ENCODE results near the gene KLC1.

DNA sequence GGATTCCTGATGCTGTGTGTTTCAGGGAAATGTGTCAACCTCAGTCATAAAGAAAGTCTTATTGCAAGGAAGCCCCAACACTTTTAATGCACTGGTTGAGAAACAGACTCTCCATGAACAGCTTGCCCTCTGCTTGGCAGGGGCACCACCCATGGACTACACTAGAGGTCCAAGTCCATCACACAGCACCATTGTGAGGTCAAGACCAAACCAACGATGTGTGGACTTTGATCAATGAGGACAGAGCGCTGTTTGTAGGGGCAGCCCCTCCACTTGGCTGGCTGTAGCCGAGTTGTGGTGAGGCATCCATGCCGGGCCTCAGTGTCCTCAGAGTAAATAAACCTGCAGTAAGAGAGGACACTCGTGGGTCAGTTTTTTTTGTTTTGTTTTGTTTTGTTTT is 116.4 kb downstream of the KLC1 start:
- TF ChIP-seq, protein P1, sequence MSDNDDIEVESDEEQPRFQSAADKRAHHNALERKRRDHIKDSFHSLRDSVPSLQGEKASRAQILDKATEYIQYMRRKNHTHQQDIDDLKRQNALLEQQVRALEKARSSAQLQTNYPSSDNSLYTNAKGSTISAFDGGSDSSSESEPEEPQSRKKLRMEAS (IDR thresholded peaks at IDR 0.05) = no peak
- no peak for TF ChIP-seq EP300 (IDR thresholded peaks at IDR 0.05; ENCODE audit: borderline replicate concordance)
- no peak for TF ChIP-seq TEAD4 (IDR thresholded peaks at IDR 0.05)
- no peak for TF ChIP-seq RAD21 (IDR thresholded peaks at IDR 0.05; ENCODE audit: low read depth)
- no peak for TF ChIP-seq YY1 (IDR thresholded peaks at IDR 0.05; ENCODE audit: low read depth)
- no peak for TF ChIP-seq TAF1 (IDR thresholded peaks at IDR 0.05; ENCODE audit: low read depth)
- TF ChIP-seq TCF12 (IDR thresholded peaks at IDR 0.05; ENCODE audit: low read depth) = no peak
- TF ChIP-seq CREB1 (IDR thresholded peaks at IDR 0.05; ENCODE audit: low read depth) = no peak
- TF ChIP-seq FOXM1 (IDR thresholded peaks at IDR 0.05; ENCODE audit: borderline replicate concordance, low read depth) = no peak
- no peak for TF ChIP-seq EGR1 (IDR thresholded peaks at IDR 0.05)
- TF ChIP-seq ZBTB7A (IDR thresholded peaks at IDR 0.05; ENCODE audit: low read depth) = no peak
